ENCODE results near the gene RNF114. TPM values are rescaled to one million over a fixed set of nuclear protein-coding genes. Genes with fewer than 3 reads are reported as not detected.

The RNF114 gene
- total RNA-seq, 6 experiments from 2014 or later: 38.6 to 113 (median 44.9) TPM

- ATAC-seq (no peak), DNase-seq (peak in 1 of 3 donors; percentile 39)
- Histone ChIP-seq H3K4me3 (no peak overlapping the region), H3K4me1 (peaks cover 0 to 50% (median 28%) of the 10 kb centered on the region in 4 donors), H3K27ac (no peak overlapping the region), H3K9me3 (no peaks in the 10 kb centered on the region), H3K27me3 (no peaks in the 10 kb centered on the region), H3K36me3 (no peaks in the 10 kb centered on the region)
- intact Hi-C loops (cut with DNase I): no loop called here
- WGBS (ENCODE audit: insufficient coverage, low coverage, low lambda C conversion rate, missing lambda C conversion rate): 93% methylated on average over 11 of the region's 13 CpGs
- TF ChIP-seq, protein P1, sequence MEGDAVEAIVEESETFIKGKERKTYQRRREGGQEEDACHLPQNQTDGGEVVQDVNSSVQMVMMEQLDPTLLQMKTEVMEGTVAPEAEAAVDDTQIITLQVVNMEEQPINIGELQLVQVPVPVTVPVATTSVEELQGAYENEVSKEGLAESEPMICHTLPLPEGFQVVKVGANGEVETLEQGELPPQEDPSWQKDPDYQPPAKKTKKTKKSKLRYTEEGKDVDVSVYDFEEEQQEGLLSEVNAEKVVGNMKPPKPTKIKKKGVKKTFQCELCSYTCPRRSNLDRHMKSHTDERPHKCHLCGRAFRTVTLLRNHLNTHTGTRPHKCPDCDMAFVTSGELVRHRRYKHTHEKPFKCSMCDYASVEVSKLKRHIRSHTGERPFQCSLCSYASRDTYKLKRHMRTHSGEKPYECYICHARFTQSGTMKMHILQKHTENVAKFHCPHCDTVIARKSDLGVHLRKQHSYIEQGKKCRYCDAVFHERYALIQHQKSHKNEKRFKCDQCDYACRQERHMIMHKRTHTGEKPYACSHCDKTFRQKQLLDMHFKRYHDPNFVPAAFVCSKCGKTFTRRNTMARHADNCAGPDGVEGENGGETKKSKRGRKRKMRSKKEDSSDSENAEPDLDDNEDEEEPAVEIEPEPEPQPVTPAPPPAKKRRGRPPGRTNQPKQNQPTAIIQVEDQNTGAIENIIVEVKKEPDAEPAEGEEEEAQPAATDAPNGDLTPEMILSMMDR (IDR thresholded peaks at IDR 0.05): no peak
- TF ChIP-seq POLR2A (IDR thresholded peaks at IDR 0.05): no peak
Observed at GRCh38 chr20:49891476-49892110, 44.6 kb upstream of the RNF114 start.

DNA sequence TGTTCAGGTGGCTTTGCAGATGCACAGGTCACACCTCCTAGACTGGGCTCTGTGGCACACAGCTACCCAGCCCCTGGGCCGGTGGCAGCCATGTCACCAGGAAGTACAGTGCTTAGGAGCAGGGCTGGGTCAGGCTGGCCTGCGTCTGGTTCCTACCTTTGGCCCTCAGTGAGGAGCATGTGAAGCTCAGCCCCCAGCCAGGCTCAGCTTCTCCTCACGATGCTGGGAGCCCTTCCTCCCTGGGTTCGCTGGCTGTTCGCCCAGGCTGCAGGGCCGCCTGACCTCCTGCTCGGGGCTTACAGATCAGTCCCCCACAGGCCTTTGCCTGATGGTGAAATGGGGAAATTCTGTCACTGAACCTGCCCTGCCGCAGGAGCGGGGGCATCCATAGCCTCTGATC is 43.9 kb upstream of the RNF114 start:
- ATAC-seq (peak in 2 of 4 donors; percentile 2 to 3), DNase-seq (peak in 1 of 3 donors; percentile 60)
- H3K4me1 ChIP-seq: peaks cover 0 to 57% (median 31%) of the 10 kb centered on the region in 4 donors
- H3K27ac ChIP-seq: peak overlapping the region in 2 of 3 donors; percentile 48 to 55
- H3K4me3 ChIP-seq: no peak overlapping the region
- no peaks in the 10 kb centered on the region for H3K9me3 ChIP-seq
- WGBS (ENCODE audit: insufficient coverage, low coverage, low lambda C conversion rate, missing lambda C conversion rate): 50% methylated on average over 2 of the region's 9 CpGs
- H3K27me3 ChIP-seq: no peaks in the 10 kb centered on the region
- intact Hi-C loops (cut with DNase I): no loop called here
- H3K36me3 ChIP-seq: no peaks in the 10 kb centered on the region
- TF ChIP-seq, protein P1 (IDR thresholded peaks at IDR 0.05): no peak
- no peak for TF ChIP-seq POLR2A (IDR thresholded peaks at IDR 0.05)

DNA sequence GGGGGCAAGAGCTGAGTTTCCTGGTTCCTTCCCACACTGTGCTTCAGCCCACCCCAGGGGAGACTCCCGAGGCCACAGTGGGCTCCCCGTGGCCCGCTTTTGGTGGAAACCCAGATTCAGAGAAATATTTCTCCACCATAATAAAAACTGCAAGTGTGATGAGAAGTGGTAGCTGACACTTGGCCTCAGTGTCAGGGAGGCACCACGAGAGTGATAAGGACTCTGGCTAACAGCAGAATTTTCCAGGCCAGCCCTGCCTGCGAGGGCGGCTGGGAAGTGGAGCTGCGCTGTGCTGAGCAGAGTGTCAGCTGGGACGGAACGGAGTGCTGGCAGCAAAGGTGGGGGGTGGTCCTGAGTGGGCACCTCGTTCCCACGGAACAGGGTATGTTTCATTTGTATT is 43.4 kb upstream of the RNF114 start:
- peak; percentile 43 to 73 (median 72) for DNase-seq
- no peak for TF ChIP-seq POLR2A (IDR thresholded peaks at IDR 0.05)
- TF ChIP-seq, protein P1 (IDR thresholded peaks at IDR 0.05): no peak
- Histone ChIP-seq H3K4me3 (no peak overlapping the region), H3K4me1 (peaks cover 0 to 62% (median 33%) of the 10 kb centered on the region in 4 donors), H3K27me3 (no peaks in the 10 kb centered on the region), H3K27ac (peak overlapping the region; percentile 24 to 55 (median 48)), H3K36me3 (no peaks in the 10 kb centered on the region), H3K9me3 (no peaks in the 10 kb centered on the region)
- ATAC-seq: peak; percentile 55 to 71 (median 64)
- WGBS (ENCODE audit: insufficient coverage, low coverage, low lambda C conversion rate, missing lambda C conversion rate): 17% methylated on average over 8 of the region's 11 CpGs
- intact Hi-C loops (cut with DNase I): no loop called here

GRCh38 chr20:49893242-49894072 is 42.7 kb upstream of the RNF114 start:
- Histone ChIP-seq H3K9me3 (no peaks in the 10 kb centered on the region), H3K36me3 (no peaks in the 10 kb centered on the region), H3K27ac (peak overlapping the region in 2 of 3 donors; percentile 48 to 55), H3K4me1 (peaks cover 0 to 62% (median 33%) of the 10 kb centered on the region in 4 donors), H3K4me3 (no peak overlapping the region), H3K27me3 (no peaks in the 10 kb centered on the region)
- DNase-seq (peak in 1 of 3 donors; percentile 40), ATAC-seq (peak in 1 of 4 donors; percentile 39)
- intact Hi-C loops (cut with DNase I): no loop called here
- 58% methylated on average over 9 of the region's 12 CpGs for WGBS (ENCODE audit: insufficient coverage, low coverage, low lambda C conversion rate, missing lambda C conversion rate)
- no peak for TF ChIP-seq POLR2A (IDR thresholded peaks at IDR 0.05)
- TF ChIP-seq, protein P1 (IDR thresholded peaks at IDR 0.05): no peak
